ENCODE results near the gene MBNL1. TPM values are rescaled to one million over a fixed set of nuclear protein-coding genes. Genes with fewer than 3 reads are reported as not detected.

MBNL1 gene
- total and polyA plus RNA-seq, 4 donors: 17.1 to 110 (median 62.3) TPM

- H3K4me3 ChIP-seq (ENCODE audit: low read depth in 1 of 3, low read length in 3 of 3): no peak overlapping the region
- no peak overlapping the region for H3K9ac ChIP-seq (ENCODE audit: low read depth in 1 of 2, low read length in 2 of 2)
- WGBS: 93% methylated on average over 1 of the region's 1 CpG
- no peaks in the 10 kb centered on the region for H3K27me3 ChIP-seq (ENCODE audit: control insufficient read depth in 4 of 4, insufficient read depth in 4 of 4, low read length in 3 of 4)
- H3K9me3 ChIP-seq (ENCODE audit: control insufficient read depth in 4 of 4, low read length in 3 of 4): no peaks in the 10 kb centered on the region
- H3K27ac ChIP-seq (ENCODE audit: low read depth in 1 of 2, low read length in 2 of 2): no peak overlapping the region
- no peak for DNase-seq (ENCODE audit: low spot score)
- no peaks in the 10 kb centered on the region for H3K4me1 ChIP-seq (ENCODE audit: control insufficient read depth in 4 of 4, insufficient read depth in 4 of 4, low read length in 3 of 4)
- TF ChIP-seq MAX (IDR thresholded peaks at IDR 0.05) (no peak), HNF4A (conservative IDR thresholded peaks at IDR 0.05) (no peak)
- no peaks in the 10 kb centered on the region for H3K36me3 ChIP-seq (ENCODE audit: control insufficient read depth in 4 of 4, insufficient read depth in 3 of 4, low read depth in 1 of 4, low read length in 3 of 4)
Measured at GRCh38 chr3:152497890-152498289, 229.2 kb downstream of the MBNL1 start.

- WGBS: 54% methylated on average over 4 of the region's 4 CpGs
- Histone ChIP-seq H3K27me3 (ENCODE audit: control insufficient read depth in 4 of 4, insufficient read depth in 4 of 4, low read length in 3 of 4) (no peaks in the 10 kb centered on the region), H3K9me3 (ENCODE audit: control insufficient read depth in 4 of 4, low read length in 3 of 4) (no peaks in the 10 kb centered on the region), H3K9ac (ENCODE audit: low read depth in 1 of 2, low read length in 2 of 2) (no peak overlapping the region), H3K36me3 (ENCODE audit: control insufficient read depth in 4 of 4, insufficient read depth in 3 of 4, low read depth in 1 of 4, low read length in 3 of 4) (no peaks in the 10 kb centered on the region), H3K4me3 (ENCODE audit: low read depth in 1 of 3, low read length in 3 of 3) (no peak overlapping the region), H3K27ac (ENCODE audit: low read depth in 1 of 2, low read length in 2 of 2) (no peak overlapping the region), H3K4me1 (ENCODE audit: control insufficient read depth in 4 of 4, insufficient read depth in 4 of 4, low read length in 3 of 4) (no peaks in the 10 kb centered on the region)
- DNase-seq (ENCODE audit: low spot score): no peak
- TF ChIP-seq HNF4A (conservative IDR thresholded peaks at IDR 0.05) (no peak), FOXA2 (IDR thresholded peaks at IDR 0.05) (no peak), JUND (IDR thresholded peaks at IDR 0.05) (no peak), FOXA1 (IDR thresholded peaks at IDR 0.05) (no peak), CTCF (IDR thresholded peaks at IDR 0.05; ENCODE audit: low read depth, low read length, missing input control) (no peak), TAF1 (conservative IDR thresholded peaks at IDR 0.05) (no peak), YY1 (IDR thresholded peaks at IDR 0.05) (no peak), RAD21 (IDR thresholded peaks at IDR 0.05) (no peak), HNF4G (IDR thresholded peaks at IDR 0.05) (no peak), GABPA (IDR thresholded peaks at IDR 0.05 in 1 of 2, conservative IDR thresholded peaks at IDR 0.05 in 1 of 2) (no peak), EGR1 (IDR thresholded peaks at IDR 0.05; ENCODE audit: low read depth in 2 of 2) (no peak), ATF3 (IDR thresholded peaks at IDR 0.05) (no peak), REST (IDR thresholded peaks at IDR 0.05) (no peak), MAX (IDR thresholded peaks at IDR 0.05) (no peak), NR2F2 (IDR thresholded peaks at IDR 0.05) (no peak), SP1 (IDR thresholded peaks at IDR 0.05) (no peak), ZBTB33 (IDR thresholded peaks at IDR 0.05) (no peak), RXRA (IDR thresholded peaks at IDR 0.05) (no peak)
Measured at GRCh38 chr3:152499791-152500385, 231.2 kb downstream of the MBNL1 start.

Measured in liver (tissue), 9 donors.